Measurements from ENCODE around the gene TBC1D22B.

- TF ChIP-seq POLR2A (IDR thresholded peaks at IDR 0.05; ENCODE audit: low read length) (no peak), GATA1 (IDR thresholded peaks at IDR 0.05; ENCODE audit: low read depth, low read length) (no peak)
These were observed 2.5 kb downstream of the TBC1D22B start for GRCh38 chr6:37260040-37260439.
